GM19043 (cell line): Measurements from ENCODE around the gene RPL11.
"Not testable (repeated sequence)": the region's sequence is repeated elsewhere in the genome, so short reads cannot be mapped to it uniquely, and the experiment has no call there.

Experiments
- ATAC-seq: cut with Tn5 transposase; IDR thresholded peaks from one replicate; pipeline ENCODE4 v1.9.1; 2021; ENCODE audit warnings: low read depth; ENCODE audit not compliant: unreplicated experiment

RPL11 gene

GRCh38 chr1:23727362-23727811 is 35.8 kb downstream of the RPL11 start:
- ATAC-seq = no peak

GRCh38 chr1:23732363-23733224 is 41.0 kb downstream of the RPL11 start:
- no peak for ATAC-seq

GRCh38 chr1:23733281-23733680 is 41.7 kb downstream of the RPL11 start:
- ATAC-seq = not testable (repeated sequence)

GRCh38 chr1:23736437-23737134 is 45.0 kb downstream of the RPL11 start:
- no peak for ATAC-seq

- ATAC-seq = no peak
Measured at GRCh38 chr1:23741609-23742008, 50.0 kb downstream of the RPL11 start.

GRCh38 chr1:23742670-23743286 is 51.2 kb downstream of the RPL11 start:
- peak; percentile 19 for ATAC-seq

GRCh38 chr1:23743287-23744152 is 51.9 kb downstream of the RPL11 start, which contains the start of gene ELOA:
Gene ELOA, plus strand, starts transcription at chr1:23743471. Its CDS starts 33 bp downstream, at chr1:23743504.
- ATAC-seq = peak; percentile 73

GRCh38 chr1:23745515-23745914 is 53.9 kb downstream of the RPL11 start:
- no peak for ATAC-seq
